ENCODE results near the gene PCGF5.

- TF ChIP-seq TAF1 (IDR thresholded peaks at IDR 0.05; ENCODE audit: borderline replicate concordance, low read depth, low read length) (no peak), POLR2A (IDR thresholded peaks at IDR 0.05; ENCODE audit: low read depth, low read length) (no peak), POLR2AphosphoS5 (IDR thresholded peaks at IDR 0.05; ENCODE audit: low read depth, low read length) (no peak)
Observed at GRCh38 chr10:91271886-91272285, 51.4 kb downstream of the PCGF5 start.
